ENCODE data around the gene ARID3C. TPM values are rescaled to one million over a fixed set of nuclear protein-coding genes. Genes with fewer than 3 reads are reported as not detected.
A peak's percentile ranks its signal among the peaks of the same experiment; 100 is the strongest.

Gene ARID3C
- total RNA-seq, 8 experiments from 2014 or later = 0.05 to 0.71 (median 0.16) TPM; not detected in 4

DNA sequence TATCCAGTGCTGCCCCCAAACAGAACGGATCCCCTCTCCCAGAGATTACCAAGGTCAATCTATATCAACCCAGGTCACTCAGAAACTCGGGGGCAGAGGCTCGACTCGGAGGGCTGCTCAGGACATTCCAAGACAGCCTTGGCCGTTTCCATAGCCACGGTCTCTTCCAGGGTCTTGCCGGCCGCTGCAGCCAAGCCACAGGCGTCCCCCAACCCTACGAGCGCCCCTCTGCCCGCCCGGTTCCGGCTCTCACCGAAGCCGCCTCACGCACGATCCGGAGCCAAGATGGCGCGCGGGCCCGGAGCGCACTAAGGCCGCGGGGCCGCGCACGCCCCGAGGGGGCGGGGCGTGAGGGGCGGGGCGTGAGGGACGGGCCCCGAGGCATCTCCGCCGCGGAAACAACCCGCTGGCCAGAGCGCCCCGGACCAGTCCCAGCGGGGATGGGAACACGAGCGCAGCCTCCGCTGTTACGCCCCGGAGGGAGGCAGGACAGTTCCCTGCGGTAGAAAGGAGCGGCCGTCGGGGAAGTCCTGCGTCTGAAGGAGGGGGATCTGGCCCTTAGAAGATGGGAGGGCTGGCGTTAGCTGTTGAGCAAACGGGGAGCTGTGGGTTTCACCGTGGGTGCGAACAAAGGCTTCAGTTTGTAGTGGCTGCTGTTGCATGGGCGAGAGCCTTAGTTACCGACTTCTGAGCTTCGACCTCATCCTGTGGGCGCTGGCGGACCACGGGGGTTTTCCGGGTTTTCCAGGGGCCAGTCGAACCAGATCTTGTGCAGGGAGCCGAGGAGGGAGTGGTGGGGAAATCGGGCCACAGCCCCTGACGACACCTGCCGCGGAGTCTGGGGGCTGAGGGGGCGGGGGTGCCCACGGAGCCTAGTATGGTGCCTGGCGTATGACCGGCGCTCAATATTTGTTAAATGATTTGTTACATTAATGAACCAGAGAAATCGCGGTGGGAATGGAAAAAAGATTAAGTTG, 16.8 kb downstream of the ARID3C start, which contains the start of gene RPP25L:
Gene RPP25L (minus strand): TSS at position 287 of the 977 bp plus-strand sequence. CDS start 801 bp downstream, outside the sequence.
- Histone ChIP-seq H3K4me3 (peak within 1 kb of the TSS; percentile 45 to 90 (median 58)), H3K4me1 (replicated peaks in 1 of 2) (peaks cover 23% of the 10 kb centered on the region in 2 donors), H3K27ac (peak within 1 kb of the TSS; percentile 81 to 82)
- in situ Hi-C loops (cut with MboI; ENCODE audit: low pct_unique_long_range_greater_than_20kb in 2 of 9, low sequenced_read_pairs in 9 of 9, unreplicated experiment in 9 of 9) = no loop called here
- 0 to 3% (median 0%) methylated on average over 1 to 7 of the region's 77 CpGs; no CpG with 5 or more reads in 6 of the 10 experiments for WGBS, 10 experiments
- ATAC-seq (replicated peaks in 6 of 8) = peak; percentile 82 to 92 (median 92)

DNA sequence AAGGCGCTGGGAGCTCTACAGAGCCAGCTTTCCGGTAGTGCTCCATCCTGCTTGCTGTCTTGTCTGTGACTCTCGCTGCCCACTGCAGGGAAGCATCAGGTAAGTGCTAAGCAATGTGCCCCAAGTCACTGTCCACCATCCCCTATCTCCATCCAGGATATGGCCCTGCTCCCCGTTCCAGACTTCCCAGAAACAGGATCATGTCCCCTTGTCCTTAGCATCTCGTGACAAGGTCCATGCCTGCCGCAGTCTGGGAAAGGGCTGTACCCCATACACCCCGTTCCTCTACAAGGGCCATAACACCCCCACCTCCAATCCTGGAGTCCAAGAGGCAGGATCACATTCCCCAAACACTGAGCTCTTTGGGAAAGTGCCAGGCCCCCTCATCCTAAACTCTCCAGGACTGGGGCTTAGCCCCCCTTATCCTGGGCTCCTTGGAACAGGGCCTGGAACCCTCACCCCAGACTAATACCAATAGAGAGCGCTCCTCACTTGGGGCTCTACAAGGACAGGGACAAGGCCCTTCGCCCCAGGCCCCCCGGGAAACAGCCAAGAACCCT, 17.5 kb downstream of the ARID3C start:
- in situ Hi-C loops (cut with MboI; ENCODE audit: low pct_unique_long_range_greater_than_20kb in 2 of 9, low sequenced_read_pairs in 9 of 9, unreplicated experiment in 9 of 9) = no loop called here
- Histone ChIP-seq H3K4me3 (peak overlapping the region; percentile 45 to 90 (median 58)), H3K4me1 (replicated peaks in 1 of 2) (peaks cover 31% of the 10 kb centered on the region in 2 donors), H3K27ac (peak overlapping the region; percentile 81 to 82)
- peak; percentile 12 to 39 (median 18) for ATAC-seq (replicated peaks in 6 of 8)
- WGBS, 10 experiments = 0 to 43% (median 27%) methylated on average over 1 to 2 of the region's 10 CpGs; no CpG with 5 or more reads in 7 of the 10 experiments

GRCh38 chr9:34610434-34611206, 18.2 kb downstream of the ARID3C start:
- WGBS, 10 experiments = 83 to 100% (median 94%) methylated on average over 1 to 2 of the region's 20 CpGs; no CpG with 5 or more reads in 4 of the 10 experiments
- in situ Hi-C loops (cut with MboI; ENCODE audit: low pct_unique_long_range_greater_than_20kb in 2 of 9, low sequenced_read_pairs in 9 of 9, unreplicated experiment in 9 of 9) = no loop called here
- ATAC-seq (replicated peaks in 6 of 8) = no peak

GRCh38 chr9:34607331-34607730, 21.5 kb downstream of the ARID3C start:
- Histone ChIP-seq H3K4me3 (no peak overlapping the region), H3K27ac (peak overlapping the region; percentile 62 to 72), H3K4me1 (replicated peaks in 1 of 2) (peaks cover 24 to 34% of the 10 kb centered on the region in 2 donors)
- WGBS, 10 experiments = 25 to 92% (median 60%) methylated on average over 1 to 2 of the region's 2 CpGs; no CpG with 5 or more reads in 3 of the 10 experiments
- in situ Hi-C loops (cut with MboI; ENCODE audit: low pct_unique_long_range_greater_than_20kb in 2 of 9, low sequenced_read_pairs in 9 of 9, unreplicated experiment in 9 of 9) = loop anchor here in 1 of 9 experiments (10.0 kb wide), 1 partner anchor 173 kb away; no protein-coding TSS in a partner anchor
- ATAC-seq (replicated peaks in 6 of 8) = no peak

More at GRCh38 chr9:34610434-34611206, 18.2 kb downstream of the ARID3C start:
- Histone ChIP-seq H3K4me3 (peak overlapping the region in 2 of 5 donors; percentile 58 to 90), H3K27ac (no peak overlapping the region), H3K4me1 (replicated peaks in 1 of 2) (peaks cover 31 to 33% of the 10 kb centered on the region in 2 donors)

GRCh38 chr9:34606905-34607304, 22.0 kb downstream of the ARID3C start:
- H3K4me3 ChIP-seq = no peak overlapping the region
- in situ Hi-C loops (cut with MboI; ENCODE audit: low pct_unique_long_range_greater_than_20kb in 2 of 9, low sequenced_read_pairs in 9 of 9, unreplicated experiment in 9 of 9) = loop anchor here in 1 of 9 experiments (10.0 kb wide), 1 partner anchor 172 kb away; no protein-coding TSS in a partner anchor
- peak overlapping the region; percentile 62 to 72 for H3K27ac ChIP-seq
- peaks cover 27 to 37% of the 10 kb centered on the region in 2 donors for H3K4me1 ChIP-seq (replicated peaks in 1 of 2)
- whole genome bisulfite sequencing, 10 experiments = 40 to 100% (median 57%) methylated on average over 1 to 3 of the region's 3 CpGs; no CpG with 5 or more reads in 4 of the 10 experiments
- peak in 5 of 8 experiments; percentile 26 to 59 (median 49) for ATAC-seq (replicated peaks in 6 of 8)

DNA sequence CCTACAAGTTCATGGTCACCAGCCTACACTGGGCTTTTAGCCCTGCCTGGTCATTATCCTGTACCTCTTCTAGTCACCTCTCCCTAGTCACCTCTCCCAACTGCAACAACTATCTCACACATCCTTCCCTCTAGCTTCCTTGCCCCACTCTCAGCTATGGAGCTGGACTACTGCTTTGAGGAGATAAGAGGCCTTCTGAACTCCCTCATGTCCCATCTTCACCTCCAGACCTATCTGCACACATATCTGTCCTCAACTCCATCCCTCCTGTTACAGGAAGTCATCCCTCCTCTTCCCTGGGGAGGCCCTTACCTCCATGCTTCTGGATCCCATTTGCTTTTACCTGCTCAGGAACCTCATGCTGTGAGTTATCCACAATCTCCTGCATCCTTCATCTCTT, 22.7 kb downstream of the ARID3C start:
- in situ Hi-C loops (cut with MboI; ENCODE audit: low pct_unique_long_range_greater_than_20kb in 2 of 9, low sequenced_read_pairs in 9 of 9, unreplicated experiment in 9 of 9) = loop anchor here in 1 of 9 experiments (10.0 kb wide), 1 partner anchor 171 kb away; no protein-coding TSS in a partner anchor
- ATAC-seq (replicated peaks in 6 of 8) = no peak
- Histone ChIP-seq H3K4me1 (replicated peaks in 1 of 2) (peaks cover 28 to 41% of the 10 kb centered on the region in 2 donors), H3K27ac (peak overlapping the region; percentile 62 to 72), H3K4me3 (no peak overlapping the region)

DNA sequence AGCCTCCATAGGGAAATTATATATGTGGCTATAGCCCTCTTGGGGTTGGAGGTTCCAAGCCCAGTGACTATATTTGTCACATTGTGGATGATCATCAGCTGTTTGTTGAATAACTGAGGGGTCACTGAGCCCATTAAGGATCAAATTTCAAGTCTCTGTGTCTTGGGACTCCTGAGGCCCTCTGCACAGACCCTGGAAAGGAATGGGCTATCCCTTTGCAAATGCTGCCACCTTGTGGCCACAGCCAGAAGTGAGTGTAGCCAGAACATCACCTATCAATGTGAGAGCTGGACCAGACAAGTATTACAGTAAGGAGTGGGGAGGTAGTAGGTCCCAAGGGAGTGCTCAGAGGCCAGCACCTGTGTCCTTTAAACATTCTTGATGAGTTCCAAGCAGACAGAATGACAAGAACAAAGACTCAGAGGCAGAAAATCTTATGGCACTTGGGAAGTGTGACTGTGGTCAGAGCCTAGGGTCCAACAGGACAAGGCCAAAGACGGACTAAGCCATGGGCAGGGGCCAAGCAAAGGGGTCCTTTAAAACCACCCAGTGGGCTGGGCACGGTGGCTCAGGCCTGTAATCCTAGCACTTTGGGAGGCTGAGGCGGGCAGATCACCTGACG, 25.1 kb downstream of the ARID3C start:
- no peak overlapping the region for H3K27ac ChIP-seq
- H3K4me3 ChIP-seq = no peak overlapping the region
- H3K4me1 ChIP-seq (replicated peaks in 1 of 2) = peaks cover 18 to 33% of the 10 kb centered on the region in 2 donors
- 40 to 100% (median 70%) methylated on average over 1 to 4 of the region's 4 CpGs; no CpG with 5 or more reads in 6 of the 10 experiments for WGBS, 10 experiments
- in situ Hi-C loops (cut with MboI; ENCODE audit: low pct_unique_long_range_greater_than_20kb in 2 of 9, low sequenced_read_pairs in 9 of 9, unreplicated experiment in 9 of 9) = loop anchor here in 1 of 9 experiments (10.0 kb wide), 1 partner anchor 169 kb away; no protein-coding TSS in a partner anchor
- ATAC-seq (replicated peaks in 6 of 8) = peak; percentile 61 to 91 (median 86)

GRCh38 chr9:34601937-34602573, 26.8 kb downstream of the ARID3C start:
- Histone ChIP-seq H3K4me1 (replicated peaks in 1 of 2) (peaks cover 14 to 24% of the 10 kb centered on the region in 2 donors), H3K27ac (no peak overlapping the region), H3K4me3 (no peak overlapping the region)
- in situ Hi-C loops (cut with MboI; ENCODE audit: low pct_unique_long_range_greater_than_20kb in 2 of 9, low sequenced_read_pairs in 9 of 9, unreplicated experiment in 9 of 9) = loop anchor here in 1 of 9 experiments (10.0 kb wide), 1 partner anchor 167 kb away; no protein-coding TSS in a partner anchor
- 0 to 100% (median 52%) methylated on average over 1 to 6 of the region's 6 CpGs for WGBS, 10 experiments
- peak in 4 of 8 experiments; percentile 51 to 75 (median 66) for ATAC-seq (replicated peaks in 6 of 8)

- no peak overlapping the region for H3K27ac ChIP-seq
- no peak overlapping the region for H3K4me3 ChIP-seq
- ATAC-seq (replicated peaks in 6 of 8) = no peak
- 80% methylated on average over 1 of the region's 1 CpG; no CpG with 5 or more reads in 9 of the 10 experiments for WGBS, 10 experiments
- H3K4me1 ChIP-seq (replicated peaks in 1 of 2) = peaks cover 7 to 15% of the 10 kb centered on the region in 2 donors
- in situ Hi-C loops (cut with MboI; ENCODE audit: low pct_unique_long_range_greater_than_20kb in 2 of 9, low sequenced_read_pairs in 9 of 9, unreplicated experiment in 9 of 9) = loop anchor here in 1 of 9 experiments (10.0 kb wide), 1 partner anchor 166 kb away; no protein-coding TSS in a partner anchor
Measured at GRCh38 chr9:34600908-34601307, 28.0 kb downstream of the ARID3C start.

DNA sequence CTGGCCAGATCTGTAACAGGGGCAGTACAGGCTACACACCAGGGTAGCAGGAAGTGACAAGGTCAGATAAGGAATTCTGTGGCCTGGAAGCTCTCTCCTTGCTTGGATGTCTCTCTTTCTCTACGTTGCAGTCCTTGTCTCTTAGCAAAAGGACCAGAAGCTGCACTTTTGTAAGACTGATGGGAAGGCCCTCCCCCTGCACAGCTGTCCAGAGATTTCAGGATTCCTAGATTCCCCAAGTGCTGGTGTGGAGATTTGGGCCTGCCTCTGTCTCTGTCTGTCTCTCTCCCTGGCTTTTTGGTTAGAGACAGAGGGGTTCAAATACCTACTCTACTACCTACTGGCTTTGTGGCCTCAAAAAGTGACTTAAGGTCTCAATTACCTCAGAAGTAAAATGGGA, 29.3 kb downstream of the ARID3C start:
- in situ Hi-C loops (cut with MboI; ENCODE audit: low pct_unique_long_range_greater_than_20kb in 2 of 9, low sequenced_read_pairs in 9 of 9, unreplicated experiment in 9 of 9) = no loop called here
- Histone ChIP-seq H3K4me1 (replicated peaks in 1 of 2) (peaks cover 7 to 15% of the 10 kb centered on the region in 2 donors), H3K4me3 (no peak overlapping the region), H3K27ac (no peak overlapping the region)
- ATAC-seq (replicated peaks in 6 of 8) = no peak
- 0 to 50% (median 43%) methylated on average over 1 of the region's 1 CpG; no CpG with 5 or more reads in 3 of the 10 experiments for WGBS, 10 experiments

DNA sequence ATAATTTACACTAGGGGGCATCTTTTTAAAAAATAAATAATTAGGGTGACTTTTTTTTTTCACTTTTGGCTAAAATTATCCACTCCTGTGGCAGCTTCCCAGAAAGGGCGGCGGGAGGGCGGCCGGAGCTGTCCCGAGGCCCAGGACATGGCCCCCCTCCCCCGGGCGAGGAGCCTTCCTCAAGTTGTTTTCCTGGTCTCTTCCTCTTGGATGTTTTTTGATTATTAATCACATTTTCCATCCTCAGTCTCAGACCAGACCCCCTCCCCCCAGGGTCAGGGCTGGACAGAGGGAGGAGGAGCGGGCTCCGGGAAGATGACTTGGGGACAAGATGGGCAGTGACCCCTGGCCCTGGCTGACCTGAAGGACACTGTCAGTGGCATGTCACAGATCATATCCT, 34.7 kb downstream of the ARID3C start:
- peaks cover 19 to 20% of the 10 kb centered on the region in 2 donors for H3K4me1 ChIP-seq (replicated peaks in 1 of 2)
- in situ Hi-C loops (cut with MboI; ENCODE audit: low pct_unique_long_range_greater_than_20kb in 2 of 9, low sequenced_read_pairs in 9 of 9, unreplicated experiment in 9 of 9) = no loop called here
- WGBS, 10 experiments = 31 to 100% (median 86%) methylated on average over 2 to 5 of the region's 9 CpGs; no CpG with 5 or more reads in 2 of the 10 experiments
- H3K27ac ChIP-seq = no peak overlapping the region
- H3K4me3 ChIP-seq = no peak overlapping the region
- no peak for ATAC-seq (replicated peaks in 6 of 8)
